WTC11 (cell line): ENCODE measurements around the gene COA8. TPM values are rescaled to one million over a fixed set of nuclear protein-coding genes. Genes with fewer than 3 reads are reported as not detected.

Source experiments
- ATAC-seq: fragments of 200-7000 bp; cut with Tn5 transposase; 2 replicates; pipeline ENCODE4 v1.10.0; 2021; ENCODE audit warnings: mild to moderate bottlenecking, moderate library complexity
- CTCF ChIA-PET: fragments of 300-600 bp; sonication (Branson Sonifier 250); formaldehyde crosslinking; loops from one replicate; lab custom pipeline; 2021; ENCODE audit warnings: antibody characterized with exemption; lab: Charles Lee
- POLR2A ChIA-PET: fragments of 350-600 bp; sonication (Branson Sonifier 250); formaldehyde crosslinking; loops from one replicate; lab custom pipeline; 2021; ENCODE audit warnings: antibody characterized with exemption; lab: Charles Lee
- DNase-seq: peaks from one replicate; pipeline ENCODE4 v3.0.0; 2021; ENCODE audit warnings: low spot score
- H3K27ac Mint-ChIP-seq: 2 replicates; pipeline ENCODE4 v1.8.0; 2021; ENCODE audit warnings: mixed read lengths
- H3K27me3 Mint-ChIP-seq: 2 replicates; pipeline ENCODE4 v1.8.0; 2021; ENCODE audit warnings: low read depth, mild to moderate bottlenecking, moderate library complexity, mixed read lengths
- H3K36me3 Mint-ChIP-seq: 2 replicates; pipeline ENCODE4 v1.8.0; 2021; ENCODE audit warnings: mixed read lengths
- H3K4me1 Mint-ChIP-seq: 2 replicates; pipeline ENCODE4 v1.8.0; 2022; ENCODE audit warnings: mixed read lengths
- H3K4me3 Mint-ChIP-seq: 2 replicates; pipeline ENCODE4 v1.8.0; 2021; ENCODE audit warnings: mild to moderate bottlenecking, moderate library complexity, mixed read lengths
- H3K9me3 Mint-ChIP-seq: 2 replicates; pipeline ENCODE4 v1.8.0; 2021; ENCODE audit warnings: mixed read lengths
- CREB1 ChIP-seq: sonication (generic); formaldehyde crosslinking; IDR thresholded peaks from 2 replicates; pipeline ENCODE4 v1.8.0; 2023; ENCODE audit warnings: mild to moderate bottlenecking, missing genetic modification reagents
- CREM ChIP-seq: sonication (generic); formaldehyde crosslinking; IDR thresholded peaks from 2 replicates; pipeline ENCODE4 v1.8.1; 2022; ENCODE audit warnings: mild to moderate bottlenecking, missing genetic modification reagents, moderate library complexity
- E2F5 ChIP-seq: sonication (generic); formaldehyde crosslinking; IDR thresholded peaks from 2 replicates; pipeline ENCODE4 v1.8.1; 2022; ENCODE audit warnings: mild to moderate bottlenecking, moderate library complexity, missing genetic modification reagents
- FOXP1 ChIP-seq: sonication (generic); formaldehyde crosslinking; IDR thresholded peaks from 2 replicates; pipeline ENCODE4 v1.8.0; 2022; ENCODE audit warnings: missing genetic modification reagents, mild to moderate bottlenecking, moderate library complexity, borderline replicate concordance
- HMGA2 ChIP-seq: fragments of 250-450 bp; sonication (Bioruptor Pico); IDR thresholded peaks from 2 replicates; pipeline ENCODE4 v1.4.0; 2021; ENCODE audit warnings: mild to moderate bottlenecking, moderate library complexity
- HMGXB4 ChIP-seq: sonication (generic); formaldehyde crosslinking; IDR thresholded peaks from 2 replicates; pipeline ENCODE4 v1.8.1; 2023; ENCODE audit warnings: mild to moderate bottlenecking, moderate library complexity, missing genetic modification reagents
- JUN ChIP-seq: sonication (generic); formaldehyde crosslinking; IDR thresholded peaks from 2 replicates; pipeline ENCODE4 v1.8.0; 2023; ENCODE audit warnings: mild to moderate bottlenecking, missing genetic modification reagents
- MAX ChIP-seq: sonication (generic); formaldehyde crosslinking; IDR thresholded peaks from 2 replicates; pipeline ENCODE4 v1.8.0; 2022; ENCODE audit warnings: mild to moderate bottlenecking, missing genetic modification reagents
- MLX ChIP-seq: sonication (generic); formaldehyde crosslinking; IDR thresholded peaks from 2 replicates; pipeline ENCODE4 v1.8.1; 2023; ENCODE audit warnings: mild to moderate bottlenecking, missing genetic modification reagents, moderate library complexity
- RORB ChIP-seq: fragments of 250-450 bp; sonication (Bioruptor Pico); IDR thresholded peaks from 2 replicates; pipeline ENCODE4 v1.9.0; 2021; ENCODE audit warnings: mild to moderate bottlenecking
- SP1 ChIP-seq: sonication (generic); formaldehyde crosslinking; conservative IDR thresholded peaks from 2 replicates; pipeline ENCODE4 v1.8.1; 2022; ENCODE audit warnings: missing genetic modification reagents
- STAT6 ChIP-seq: sonication (generic); formaldehyde crosslinking; conservative IDR thresholded peaks from 2 replicates; pipeline ENCODE4 v1.8.1; 2023; ENCODE audit warnings: mild to moderate bottlenecking, low read depth, missing genetic modification reagents, moderate library complexity
- ZNF281 ChIP-seq: sonication (generic); formaldehyde crosslinking; IDR thresholded peaks from 2 replicates; pipeline ENCODE4 v1.8.0; 2023; ENCODE audit warnings: mild to moderate bottlenecking, missing genetic modification reagents
- ZNF317 ChIP-seq: sonication (generic); formaldehyde crosslinking; IDR thresholded peaks from 2 replicates; pipeline ENCODE4 v1.8.1; 2023; ENCODE audit warnings: low read depth, mild to moderate bottlenecking, moderate library complexity, missing genetic modification reagents, borderline replicate concordance
- total RNA-seq: library from RNA; stranded (reverse); gene quantifications from 3 replicates; pipeline ENCODE4 v1.2.3, GENCODE V29; 2021

COA8 gene
- total RNA-seq, 1 experiment from 2014 or later, result 36.4 TPM

- peak; percentile 86 for TF ChIP-seq ZNF281 (CRISPR knock-in tag)
- TF ChIP-seq MLX (CRISPR knock-in tag), result 0 out of 2 replicates have a peak, but pooled peaks have one; percentile 28
- TF ChIP-seq CREM (CRISPR knock-in tag), result 0 out of 2 replicates have a peak, but pooled peaks have one; percentile 66
- TF ChIP-seq E2F5, result 0 out of 2 replicates have a peak, but pooled peaks have one; percentile 31
- 0 out of 2 replicates have a peak, but pooled peaks have one; percentile 23 for TF ChIP-seq JUN (CRISPR knock-in tag)
- TF ChIP-seq FOXP1 (CRISPR knock-in tag), result 0 out of 2 replicates have a peak, but pooled peaks have one; percentile 4
- no peak for TF ChIP-seq HMGA2 (CRISPR knock-in tag)
- TF ChIP-seq STAT6 (CRISPR knock-in tag), result no peak
- peak; percentile 52; the same call in 1 of the 2 replicates for TF ChIP-seq MAX (CRISPR knock-in tag)
- no peak for TF ChIP-seq CREB1 (CRISPR knock-in tag)
- 0 out of 2 replicates have a peak, but pooled peaks have one; percentile 23 for TF ChIP-seq SP1
- TF ChIP-seq HMGXB4, result peak; percentile 43; the same call in 1 of the 2 replicates
- no peak for TF ChIP-seq ZNF317
- Mint-ChIP-seq H3K27me3 (peaks cover 11% of the 10 kb centered on the region), H3K36me3 (no peaks in the 10 kb centered on the region), H3K27ac (no peak overlapping the region), H3K9me3 (no peaks in the 10 kb centered on the region), H3K4me1 (peaks cover 5% of the 10 kb centered on the region; the same call in 1 of the 2 replicates), H3K4me3 (peak overlapping the region; percentile 6; the same call in 1 of the 2 replicates)
- DNase-seq (peak; percentile 83), ATAC-seq (peak; percentile 57)
- ChIA-PET CTCF (interaction anchor here (0.7 to 21.0 kb wide), 13 partner anchors 10 to 768 kb away, joined by 3 to 455 read pairs (median 5); partner anchors contain the start of genes CKB and TRMT61A), POLR2A (interaction anchor here (0.6 to 4.1 kb wide), 4 partner anchors 13 to 245 kb away, joined by 3 to 65 read pairs (median 4); partner anchors contain the start of genes CKB and TRMT61A)
Observed at GRCh38 chr14:103542605-103543088, 20.1 kb upstream of the COA8 start.

GRCh38 chr14:103543140-103543539 is 19.6 kb upstream of the COA8 start:
- Mint-ChIP-seq H3K4me3 (no peak overlapping the region), H3K27me3 (peaks cover 11% of the 10 kb centered on the region)
- ChIA-PET POLR2A (interaction anchor here (0.6 to 4.1 kb wide), 4 partner anchors 14 to 246 kb away, joined by 3 to 65 read pairs (median 4); partner anchors contain the start of genes CKB and TRMT61A), CTCF (interaction anchor here (0.9 to 21.0 kb wide), 12 partner anchors 9 to 769 kb away, joined by 3 to 455 read pairs (median 6); partner anchors contain the start of genes CKB and TRMT61A)
- DNase-seq, result no peak
- TF ChIP-seq SP1, result peak; percentile 23; the same call in 1 of the 2 replicates
- no peak for TF ChIP-seq RORB
- TF ChIP-seq, all 79 proteins: peak for 1
- Mint-ChIP-seq H3K9me3 (no peaks in the 10 kb centered on the region), H3K36me3 (no peaks in the 10 kb centered on the region), H3K4me1 (peaks cover 5% of the 10 kb centered on the region; the same call in 1 of the 2 replicates), H3K27ac (no peak overlapping the region)
- ATAC-seq, result no peak
